AG04449 (cell line): ENCODE measurements around the gene PSMC4.
"Not testable (repeated sequence)": the region's sequence is repeated elsewhere in the genome, so short reads cannot be mapped to it uniquely, and the experiment has no call there.

ENCODE experiments used
- CTCF ChIA-PET: fragments of 350-600 bp; formaldehyde crosslinking; extraction: SDS; loops from one replicate; lab custom pipeline; 2021; ENCODE audit warnings: antibody characterized with exemption; lab: Yijun Ruan, JAX
- POLR2A ChIA-PET: fragments of 400-600, 350-600 bp; formaldehyde crosslinking; extraction: SDS; loops from one replicate; lab custom pipeline; 2020; ENCODE audit warnings: antibody characterized with exemption, inconsistent platforms; lab: Yijun Ruan, JAX
- DNase-seq: peaks from one replicate; pipeline ENCODE4 v3.0.0-alpha.2; 2010; ENCODE audit warnings: low read depth, low spot score
- H3K4me3 ChIP-seq: 2 replicates; pipeline ENCODE4 v1.5.1; 2011; ENCODE audit warnings: low read depth, mild to moderate bottlenecking, control low read depth, low read length
- CTCF ChIP-seq: IDR thresholded peaks from one replicate; pipeline ENCODE4 v1.5.1; 2011; ENCODE audit warnings: mild to moderate bottlenecking, moderate library complexity, low read length, control low read depth, inconsistent platforms; ENCODE audit not compliant: insufficient read depth; ENCODE audit errors: missing control alignments

PSMC4 gene

GRCh38 chr19:39951686-39952085, 19.3 kb upstream of the PSMC4 start:
- ChIA-PET CTCF (interaction anchor here (1.0 to 1.1 kb wide), 2 partner anchors 19 to 23 kb away, joined by 3 to 5 read pairs; partner anchors contain the start of gene PSMC4), POLR2A (no interaction called here)
- no peak overlapping the region for H3K4me3 ChIP-seq
- TF ChIP-seq CTCF = no peak
- DNase-seq = no peak

GRCh38 chr19:39953915-39954314, 17.1 kb upstream of the PSMC4 start:
- ChIA-PET CTCF (interaction anchor here (1.1 kb wide), 1 partner anchor 16 kb away, joined by 3 read pairs; no protein-coding TSS in a partner anchor), POLR2A (no interaction called here)
- TF ChIP-seq CTCF = no peak
- no peak overlapping the region for H3K4me3 ChIP-seq
- DNase-seq = no peak

- POLR2A ChIA-PET = interaction anchor here (1.0 kb wide), 1 partner anchor 13 kb away, joined by 3 read pairs; the partner anchor contains the start of gene PSMC4
- CTCF ChIA-PET, H3K4me3 ChIP-seq, DNase-seq: not testable (repeated sequence)
These were observed 13.1 kb upstream of the PSMC4 start for GRCh38 chr19:39957886-39958285.

- DNase-seq, CTCF ChIA-PET, POLR2A ChIA-PET, H3K4me3 ChIP-seq: not testable (repeated sequence)
These were observed 12.0 kb upstream of the PSMC4 start for GRCh38 chr19:39958942-39959341.

GRCh38 chr19:39959407-39959806, 11.6 kb upstream of the PSMC4 start:
- CTCF ChIA-PET, H3K4me3 ChIP-seq, DNase-seq, POLR2A ChIA-PET: not testable (repeated sequence)

- POLR2A ChIA-PET = no interaction called here
- TF ChIP-seq CTCF = no peak
- no peak for DNase-seq
- CTCF ChIA-PET = no interaction called here
- no peak overlapping the region for H3K4me3 ChIP-seq
These were observed 7.1 kb upstream of the PSMC4 start for GRCh38 chr19:39963898-39964297.

- POLR2A ChIA-PET = no interaction called here
- H3K4me3 ChIP-seq = no peak overlapping the region
- CTCF ChIA-PET = no interaction called here
- no peak for DNase-seq
- TF ChIP-seq CTCF = no peak
These were observed 4.3 kb upstream of the PSMC4 start for GRCh38 chr19:39966617-39967016.

- CTCF ChIA-PET = interaction anchor here (3.7 kb wide), 1 partner anchor 176 kb away, joined by 53 read pairs; no protein-coding TSS in a partner anchor
- POLR2A ChIA-PET = no interaction called here
- no peak for DNase-seq
- no peak for TF ChIP-seq CTCF
- no peak overlapping the region for H3K4me3 ChIP-seq
These were observed 3.4 kb upstream of the PSMC4 start for GRCh38 chr19:39967561-39967960.
